ENCODE data around the gene NUAK1.

Gene NUAK1

DNA sequence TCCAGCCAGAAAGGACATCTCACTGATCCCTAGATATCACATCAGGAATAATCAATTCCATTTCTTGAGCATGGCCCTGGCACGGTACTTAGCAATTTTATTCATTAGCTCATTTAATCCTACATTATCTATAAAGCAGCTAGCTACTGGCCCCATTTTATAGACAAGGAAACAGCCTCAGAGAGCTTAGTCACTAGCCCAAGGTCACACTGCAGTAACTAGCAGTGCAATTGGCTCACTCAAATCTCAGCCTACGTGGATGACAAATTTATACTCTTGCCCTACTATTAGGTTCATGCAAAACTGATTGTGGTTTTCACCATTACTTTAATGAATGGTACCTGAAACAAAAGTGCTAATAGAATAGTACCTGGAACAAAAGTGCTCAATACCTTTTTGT is 41.7 kb downstream of the NUAK1 start:
- no peaks in the 10 kb centered on the region for H3K4me1 Mint-ChIP-seq
- H3K27me3 Mint-ChIP-seq = peaks cover 12% of the 10 kb centered on the region
- no peak for ATAC-seq (ENCODE audit: low read depth)
- H3K4me3 Mint-ChIP-seq = no peak overlapping the region
- H3K9me3 Mint-ChIP-seq = peaks cover 3% of the 10 kb centered on the region
- no peak overlapping the region for H3K27ac Mint-ChIP-seq
- no peak for DNase-seq (ENCODE audit: low spot score in 2 of 2)
- peaks cover 2% of the 10 kb centered on the region for H3K36me3 Mint-ChIP-seq

GRCh38 chr12:106096376-106096775 is 42.4 kb downstream of the NUAK1 start:
- H3K27me3 Mint-ChIP-seq = peaks cover 12% of the 10 kb centered on the region
- H3K4me3 Mint-ChIP-seq = no peak overlapping the region
- peaks cover 2% of the 10 kb centered on the region for H3K36me3 Mint-ChIP-seq
- ATAC-seq (ENCODE audit: low read depth) (no peak), DNase-seq (ENCODE audit: low spot score in 2 of 2) (no peak)
- no peak overlapping the region for H3K27ac Mint-ChIP-seq
- no peaks in the 10 kb centered on the region for H3K4me1 Mint-ChIP-seq
- H3K9me3 Mint-ChIP-seq = peaks cover 3% of the 10 kb centered on the region

DNA sequence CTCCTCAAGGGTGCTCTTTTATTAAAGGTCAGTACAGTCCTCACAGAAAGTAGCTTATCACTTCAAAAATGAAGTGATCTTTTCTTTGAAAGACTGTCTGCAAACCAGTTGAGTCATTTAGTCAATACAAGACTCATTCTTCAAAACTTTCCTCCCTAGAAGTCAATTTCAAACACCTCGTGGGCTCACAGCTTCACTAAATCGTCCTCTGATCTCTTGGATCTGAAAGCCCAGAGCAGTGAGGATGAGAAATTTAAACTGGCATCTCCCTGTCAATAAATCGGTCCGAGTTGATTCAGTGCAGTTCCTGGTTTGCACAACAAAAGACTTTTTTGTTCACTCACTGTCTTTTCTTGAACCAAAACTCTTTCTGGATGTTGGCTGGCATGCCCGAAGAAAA is 44.5 kb downstream of the NUAK1 start:
- H3K9me3 Mint-ChIP-seq = no peaks in the 10 kb centered on the region
- no peaks in the 10 kb centered on the region for H3K4me1 Mint-ChIP-seq
- peaks cover 8% of the 10 kb centered on the region for H3K27me3 Mint-ChIP-seq
- ATAC-seq (ENCODE audit: low read depth) (no peak), DNase-seq (ENCODE audit: low spot score in 2 of 2) (no peak)
- H3K36me3 Mint-ChIP-seq = peaks cover 2% of the 10 kb centered on the region
- no peak overlapping the region for H3K27ac Mint-ChIP-seq
- no peak overlapping the region for H3K4me3 Mint-ChIP-seq

DNA sequence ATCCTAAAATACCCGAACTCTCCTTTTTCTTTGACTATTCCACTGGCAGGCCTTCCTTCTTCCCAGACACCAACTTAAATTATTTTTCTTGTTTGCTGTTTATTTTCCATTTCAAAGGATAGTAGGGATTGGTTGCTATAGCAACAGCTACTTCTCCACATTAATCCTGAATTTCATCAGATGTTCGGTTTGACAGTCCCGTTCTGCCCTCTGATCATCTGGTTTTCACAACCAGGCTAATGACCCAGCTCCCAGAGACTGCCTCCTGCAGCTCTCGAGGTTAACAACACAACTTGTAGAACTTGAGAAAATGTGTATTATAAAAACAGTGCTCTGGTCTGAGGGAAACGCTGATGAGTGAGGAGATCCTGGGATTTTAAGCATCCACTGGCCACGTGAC is 45.5 kb downstream of the NUAK1 start:
- peaks cover 7% of the 10 kb centered on the region for H3K27me3 Mint-ChIP-seq
- no peak overlapping the region for H3K27ac Mint-ChIP-seq

GRCh38 chr12:106091446-106091820 is 47.3 kb downstream of the NUAK1 start:
- DNase-seq (ENCODE audit: low spot score in 2 of 2) = no peak
- Mint-ChIP-seq H3K4me3 (no peak overlapping the region), H3K9me3 (no peaks in the 10 kb centered on the region), H3K27me3 (peaks cover 10% of the 10 kb centered on the region), H3K27ac (no peak overlapping the region), H3K36me3 (peaks cover 2% of the 10 kb centered on the region), H3K4me1 (no peaks in the 10 kb centered on the region)
- no peak for ATAC-seq (ENCODE audit: low read depth)

More for the DNA sequence above, 45.5 kb downstream of the NUAK1 start:
- Mint-ChIP-seq H3K4me3 (no peak overlapping the region), H3K36me3 (peaks cover 2% of the 10 kb centered on the region), H3K9me3 (no peaks in the 10 kb centered on the region), H3K4me1 (no peaks in the 10 kb centered on the region)
- ATAC-seq (ENCODE audit: low read depth) = no peak
- DNase-seq (ENCODE audit: low spot score in 2 of 2) = no peak

DNA sequence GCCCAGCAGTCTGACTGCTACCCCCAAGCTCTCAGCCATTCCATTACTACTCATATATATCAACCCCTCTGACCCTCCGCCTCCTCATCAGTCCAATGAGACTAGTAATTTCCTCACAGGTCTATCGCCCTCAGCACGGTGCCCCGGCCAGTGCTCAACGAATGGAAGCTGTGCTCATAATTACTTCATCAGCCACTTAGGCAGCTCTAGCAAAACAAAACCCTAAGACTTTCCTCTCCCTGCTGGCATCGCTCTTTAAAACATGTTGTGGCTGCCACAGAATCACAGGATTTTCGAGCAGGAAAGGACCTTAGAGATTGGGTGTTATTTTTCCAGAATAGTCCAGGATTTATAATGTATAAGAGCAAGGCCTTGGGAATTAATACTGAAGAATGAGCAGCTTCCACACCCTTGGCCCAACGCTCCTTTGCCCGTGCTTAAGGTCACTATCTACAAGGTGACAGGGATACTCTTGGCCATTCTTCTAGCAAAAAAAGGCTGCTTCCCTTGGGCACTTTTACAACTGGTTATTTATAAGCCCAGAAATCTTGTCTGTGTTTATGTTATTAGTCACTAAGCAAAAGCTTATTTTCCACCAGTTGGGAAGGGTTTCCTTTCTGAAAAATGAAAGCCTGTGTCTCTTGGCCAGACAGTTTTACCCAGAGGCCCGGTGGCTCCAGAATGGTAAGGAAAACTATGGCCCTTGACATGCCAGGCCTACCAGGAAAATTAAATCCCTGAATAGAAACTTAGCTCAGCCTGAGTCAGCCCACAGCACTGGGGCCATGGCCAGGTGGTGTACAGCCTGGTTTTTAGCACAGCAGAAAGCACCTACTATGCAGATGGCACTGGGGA is 47.9 kb downstream of the NUAK1 start:
- peaks cover 2% of the 10 kb centered on the region for H3K36me3 Mint-ChIP-seq
- no peak overlapping the region for H3K4me3 Mint-ChIP-seq
- H3K4me1 Mint-ChIP-seq = no peaks in the 10 kb centered on the region
- peaks cover 10% of the 10 kb centered on the region for H3K27me3 Mint-ChIP-seq
- H3K9me3 Mint-ChIP-seq = no peaks in the 10 kb centered on the region
- DNase-seq (ENCODE audit: low spot score in 2 of 2) (no peak), ATAC-seq (ENCODE audit: low read depth) (no peak)
- H3K27ac Mint-ChIP-seq = no peak overlapping the region

- H3K36me3 Mint-ChIP-seq = peaks cover 2% of the 10 kb centered on the region
- no peaks in the 10 kb centered on the region for H3K9me3 Mint-ChIP-seq
- DNase-seq (ENCODE audit: low spot score in 2 of 2) (no peak), ATAC-seq (ENCODE audit: low read depth) (no peak)
- peaks cover 9% of the 10 kb centered on the region for H3K27me3 Mint-ChIP-seq
- H3K4me1 Mint-ChIP-seq = no peaks in the 10 kb centered on the region
- no peak overlapping the region for H3K4me3 Mint-ChIP-seq
- no peak overlapping the region for H3K27ac Mint-ChIP-seq
Measured at GRCh38 chr12:106089935-106090334, 48.8 kb downstream of the NUAK1 start.

DNA sequence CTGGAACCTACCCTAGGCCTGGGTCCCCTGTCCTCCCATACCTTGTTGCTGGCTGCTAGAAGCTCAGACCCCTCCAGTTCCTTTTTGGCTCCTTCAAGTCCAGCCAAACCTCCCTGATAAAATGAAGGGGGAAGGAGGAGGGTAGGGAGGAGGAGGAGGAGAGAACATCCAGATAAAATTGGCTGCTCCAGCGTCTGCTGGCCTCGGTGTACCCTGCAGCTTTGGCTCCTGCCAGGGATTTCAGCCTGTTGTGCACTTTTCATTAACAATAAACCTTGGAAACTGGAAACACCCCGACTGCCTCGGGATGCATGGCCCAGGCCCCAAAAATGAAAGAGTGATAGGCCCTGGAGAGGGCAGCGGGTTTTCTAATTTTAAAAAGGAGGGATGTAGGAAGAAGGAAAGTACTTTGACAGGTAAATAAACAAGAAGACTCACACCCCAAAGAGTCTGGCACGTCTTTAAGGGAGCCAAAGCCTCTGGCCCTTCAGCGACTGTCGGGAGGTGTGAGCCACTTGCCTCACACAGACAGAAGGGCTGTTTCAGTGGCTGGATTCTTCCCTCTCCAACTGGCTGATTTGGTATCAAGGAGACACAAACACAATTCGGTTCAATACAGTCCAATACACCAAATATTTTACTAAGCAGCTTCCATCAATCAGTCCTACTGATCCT is 49.8 kb downstream of the NUAK1 start:
- Mint-ChIP-seq H3K9me3 (no peaks in the 10 kb centered on the region), H3K4me3 (no peak overlapping the region), H3K27me3 (peaks cover 6% of the 10 kb centered on the region), H3K36me3 (no peaks in the 10 kb centered on the region), H3K27ac (no peak overlapping the region), H3K4me1 (no peaks in the 10 kb centered on the region)
- DNase-seq (ENCODE audit: low spot score in 2 of 2) (no peak), ATAC-seq (ENCODE audit: low read depth) (no peak)

DNA sequence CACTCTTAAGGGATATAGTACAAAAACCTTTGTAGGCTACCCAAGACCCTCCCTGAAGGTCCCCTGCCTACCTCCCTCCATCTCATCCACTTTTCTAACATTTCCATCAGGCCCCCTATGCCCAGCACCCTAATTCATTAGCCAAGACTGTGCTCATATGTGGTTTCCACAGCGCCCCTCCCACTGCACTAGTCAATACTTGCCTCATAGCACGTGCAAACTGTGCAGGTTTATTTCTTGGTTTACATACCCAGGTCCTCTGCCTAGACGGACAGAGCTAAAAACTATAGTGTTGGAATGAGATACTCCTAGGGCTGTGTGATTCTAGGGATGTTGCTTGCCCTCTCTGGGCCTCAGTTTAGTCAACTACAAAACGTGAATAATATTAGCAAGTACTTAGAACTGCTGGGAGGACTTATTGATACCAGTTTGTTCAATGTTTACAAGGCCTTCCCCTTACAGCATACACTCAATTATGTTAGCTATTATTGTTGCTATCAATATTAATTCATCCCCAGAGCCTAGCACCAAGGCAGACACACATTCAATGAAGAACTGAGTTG is 50.4 kb downstream of the NUAK1 start:
- Mint-ChIP-seq H3K27ac (no peak overlapping the region), H3K4me1 (no peaks in the 10 kb centered on the region), H3K4me3 (no peak overlapping the region), H3K9me3 (no peaks in the 10 kb centered on the region), H3K27me3 (peaks cover 9% of the 10 kb centered on the region), H3K36me3 (no peaks in the 10 kb centered on the region)
- ATAC-seq (ENCODE audit: low read depth) (no peak), DNase-seq (ENCODE audit: low spot score in 2 of 2) (no peak)

DNA sequence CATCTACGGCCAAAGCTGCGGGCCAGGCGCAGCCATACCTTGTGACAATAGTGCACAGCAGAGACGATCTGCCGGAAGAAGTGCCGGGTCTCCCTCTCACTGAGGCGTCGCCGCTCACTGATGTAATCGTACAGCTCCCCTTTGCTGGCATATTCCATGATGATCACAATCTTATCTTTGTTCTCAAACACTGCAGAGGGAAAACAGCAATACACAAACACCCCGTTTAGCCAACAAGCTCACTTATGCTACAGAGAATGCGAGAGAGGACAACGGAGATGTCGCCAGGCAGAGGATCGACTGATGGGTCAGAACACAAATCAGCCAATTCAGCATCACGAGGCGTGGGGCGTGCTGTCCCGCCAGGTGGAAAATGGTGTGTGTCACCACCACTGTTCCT is 52.1 kb downstream of the NUAK1 start:
- H3K4me3 Mint-ChIP-seq = no peak overlapping the region
- ATAC-seq (ENCODE audit: low read depth) = no peak

DNA sequence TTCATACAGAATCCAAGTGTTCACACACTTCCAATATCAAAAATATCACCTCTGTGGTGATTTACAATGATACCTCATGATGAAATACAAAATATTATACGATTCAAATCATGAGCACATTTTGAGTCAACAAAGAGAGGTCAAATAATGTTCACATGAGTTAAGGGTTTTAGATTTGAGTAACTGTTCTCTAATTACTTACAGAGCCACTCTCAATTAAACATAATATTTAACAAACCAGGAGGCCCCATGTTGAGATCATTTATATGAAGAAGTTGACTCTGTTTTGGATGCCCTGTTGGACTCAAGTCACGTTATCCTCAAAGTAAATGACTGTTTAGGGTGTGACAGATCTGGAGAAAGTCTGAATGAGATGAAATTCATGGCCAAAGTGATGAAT is 53.5 kb downstream of the NUAK1 start:
- Mint-ChIP-seq H3K9me3 (no peaks in the 10 kb centered on the region), H3K27me3 (peaks cover 18% of the 10 kb centered on the region), H3K27ac (no peak overlapping the region), H3K36me3 (no peaks in the 10 kb centered on the region), H3K4me3 (no peak overlapping the region), H3K4me1 (no peaks in the 10 kb centered on the region)
- no peak for ATAC-seq (ENCODE audit: low read depth)
- DNase-seq (ENCODE audit: low spot score in 2 of 2) = no peak

More for the DNA sequence above, 52.1 kb downstream of the NUAK1 start:
- no peaks in the 10 kb centered on the region for H3K4me1 Mint-ChIP-seq
- H3K27ac Mint-ChIP-seq = no peak overlapping the region
- H3K36me3 Mint-ChIP-seq = no peaks in the 10 kb centered on the region
- no peak for DNase-seq (ENCODE audit: low spot score in 2 of 2)
- H3K9me3 Mint-ChIP-seq = no peaks in the 10 kb centered on the region
- H3K27me3 Mint-ChIP-seq = peaks cover 15% of the 10 kb centered on the region

DNA sequence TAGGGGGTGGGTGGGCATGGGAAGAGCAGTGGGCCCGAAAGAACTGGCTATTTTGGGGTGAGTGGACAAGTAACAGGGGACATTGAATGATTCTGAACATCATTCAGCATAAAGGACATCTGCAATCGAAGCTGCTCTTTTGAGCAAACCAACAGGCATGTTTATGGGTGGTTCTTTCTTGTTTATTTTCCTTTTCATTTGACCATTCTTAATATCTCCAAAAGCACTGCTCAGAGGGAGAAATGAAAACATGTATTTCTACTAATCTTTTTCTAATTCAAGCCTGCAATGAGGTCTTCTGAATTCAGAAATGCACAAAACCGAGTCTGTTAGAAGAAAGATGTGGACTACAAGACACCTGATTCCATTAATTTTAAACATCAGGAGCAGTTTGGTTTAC is 54.0 kb downstream of the NUAK1 start:
- H3K4me3 Mint-ChIP-seq = no peak overlapping the region
- no peaks in the 10 kb centered on the region for H3K36me3 Mint-ChIP-seq
- ATAC-seq (ENCODE audit: low read depth) (no peak), DNase-seq (ENCODE audit: low spot score in 2 of 2) (no peak)
- H3K9me3 Mint-ChIP-seq = no peaks in the 10 kb centered on the region
- no peak overlapping the region for H3K27ac Mint-ChIP-seq
- no peaks in the 10 kb centered on the region for H3K4me1 Mint-ChIP-seq
- peaks cover 17% of the 10 kb centered on the region for H3K27me3 Mint-ChIP-seq

- no peaks in the 10 kb centered on the region for H3K9me3 Mint-ChIP-seq
- no peak overlapping the region for H3K27ac Mint-ChIP-seq
- DNase-seq (ENCODE audit: low spot score in 2 of 2) (no peak), ATAC-seq (ENCODE audit: low read depth) (no peak)
- no peak overlapping the region for H3K4me3 Mint-ChIP-seq
- no peaks in the 10 kb centered on the region for H3K36me3 Mint-ChIP-seq
- peaks cover 19% of the 10 kb centered on the region for H3K27me3 Mint-ChIP-seq
- no peaks in the 10 kb centered on the region for H3K4me1 Mint-ChIP-seq
Measured at GRCh38 chr12:106084014-106084671, 54.6 kb downstream of the NUAK1 start.

Measured in memory B cell (primary cell).